ENCODE data around the gene OTUD4.

Gene OTUD4

DNA sequence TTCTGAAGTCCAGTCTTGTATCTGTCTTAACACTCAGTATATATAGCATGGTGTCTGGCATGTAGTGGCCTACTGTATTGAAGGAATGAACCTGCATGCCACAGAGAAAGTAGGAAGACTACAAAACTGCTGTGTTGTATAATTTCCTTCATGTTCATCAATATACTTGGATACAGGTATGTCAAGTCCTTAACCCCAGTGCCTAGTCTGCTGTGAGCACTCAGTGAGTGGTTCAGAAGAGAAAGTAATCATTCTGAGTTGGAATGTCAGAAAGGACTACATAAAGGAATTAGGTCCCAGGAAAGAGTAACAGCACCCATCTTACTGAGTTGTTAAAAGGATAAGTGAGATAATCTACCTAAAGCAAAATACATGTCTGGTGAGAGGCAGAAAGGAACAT lies 50.3 kb downstream of the OTUD4 start:
- no peak for DNase-seq (ENCODE audit: low read depth in 2 of 2)

DNA sequence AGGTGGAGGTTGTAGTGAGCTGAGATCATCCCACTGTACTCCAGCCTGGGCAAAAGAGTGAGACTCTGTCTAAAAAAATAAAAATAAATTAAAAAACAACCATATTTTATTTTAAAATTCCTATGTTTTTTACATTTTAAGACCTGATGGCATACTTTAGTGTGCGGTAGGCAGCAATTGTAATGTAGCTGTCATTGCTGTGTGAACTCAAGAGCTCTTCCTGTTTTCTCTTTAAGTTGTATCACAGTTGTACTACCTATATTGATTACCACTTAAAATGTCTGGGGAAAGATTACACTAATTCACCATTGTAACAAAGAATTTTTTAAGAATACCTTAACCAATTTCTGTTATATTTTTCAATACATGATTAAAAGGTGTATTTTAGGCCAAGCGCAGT lies 55.0 kb downstream of the OTUD4 start:
- no peak for DNase-seq (ENCODE audit: low read depth in 2 of 2)

DNA sequence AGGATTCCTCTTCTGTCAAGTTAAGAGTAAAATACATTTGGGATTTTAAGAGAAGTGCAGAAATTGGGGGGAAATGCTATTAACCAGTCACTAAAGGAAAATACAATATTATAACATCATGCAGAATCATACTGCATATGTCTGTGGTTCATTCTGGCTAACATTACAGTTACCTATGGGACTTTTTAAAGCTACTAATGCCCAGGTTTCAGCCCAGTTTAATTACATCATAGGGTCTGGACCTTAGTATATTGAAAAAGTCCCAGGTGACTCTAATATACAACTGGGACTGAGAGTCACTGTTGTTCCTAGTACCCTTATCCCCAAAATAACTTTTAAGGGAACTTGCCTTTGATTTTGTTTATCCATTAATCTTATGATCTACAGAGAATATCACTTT lies 72.3 kb downstream of the OTUD4 start:
- DNase-seq (ENCODE audit: low read depth in 2 of 2), result no peak

DNA sequence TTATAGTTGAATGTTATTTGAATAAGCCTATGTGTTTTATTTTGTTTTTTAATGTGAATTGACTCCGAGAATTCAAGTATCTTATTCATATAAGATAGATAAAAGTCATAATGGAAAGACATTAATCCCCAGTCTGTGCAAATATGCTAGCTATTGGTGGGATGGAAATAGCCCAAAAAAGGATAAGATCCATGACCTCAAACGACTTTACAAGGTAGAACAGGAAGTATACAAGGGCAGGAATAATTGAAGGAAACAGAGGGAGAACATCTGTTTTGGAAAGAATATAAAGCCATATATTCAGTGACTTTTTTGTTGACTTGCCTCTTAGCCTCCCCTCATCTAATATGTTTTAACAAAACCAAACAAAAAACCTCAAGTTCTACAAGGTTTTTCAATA lies 73.3 kb downstream of the OTUD4 start:
- DNase-seq (ENCODE audit: low read depth in 2 of 2), result no peak

DNA sequence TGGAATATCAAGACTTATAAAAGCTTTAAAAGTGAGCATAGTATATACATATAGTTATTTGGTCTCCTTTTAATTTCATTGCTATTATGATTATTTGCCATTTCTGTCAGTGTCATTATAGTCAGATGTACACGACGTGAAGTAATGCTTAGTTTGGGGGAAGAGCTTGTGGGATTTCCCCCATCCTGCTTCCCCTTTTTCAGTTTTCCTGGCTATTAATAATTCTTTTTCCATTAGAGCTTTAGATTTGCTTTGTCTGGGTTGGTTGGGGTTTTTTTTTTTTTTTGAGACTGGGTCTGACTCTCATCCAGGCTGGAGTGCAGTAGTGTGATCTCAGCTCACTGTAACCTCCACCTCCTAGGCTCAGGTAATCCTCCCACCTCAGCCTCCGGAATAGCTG lies 76.9 kb downstream of the OTUD4 start:
- no peak for DNase-seq (ENCODE audit: low read depth in 2 of 2)

DNA sequence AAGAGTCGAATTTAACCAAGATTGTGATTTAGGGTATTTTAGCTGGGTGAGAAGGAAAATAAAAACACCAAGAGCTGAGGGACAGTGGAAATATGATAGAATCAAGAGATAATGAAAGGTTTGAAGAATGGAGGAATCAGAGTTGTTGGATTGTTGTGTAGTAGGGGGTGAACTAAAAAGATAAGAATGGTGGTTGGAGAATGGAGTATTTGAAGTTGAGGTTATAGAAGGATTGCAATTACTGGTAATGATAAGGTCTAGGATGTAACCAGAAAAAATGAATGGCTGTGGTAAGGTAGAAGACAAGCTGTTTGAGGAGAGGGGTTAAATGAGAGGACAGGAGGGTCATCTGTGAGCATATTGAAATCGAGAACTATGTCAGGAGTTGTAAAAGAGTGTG lies 77.8 kb downstream of the OTUD4 start:
- DNase-seq (ENCODE audit: low read depth in 2 of 2), result no peak

DNA sequence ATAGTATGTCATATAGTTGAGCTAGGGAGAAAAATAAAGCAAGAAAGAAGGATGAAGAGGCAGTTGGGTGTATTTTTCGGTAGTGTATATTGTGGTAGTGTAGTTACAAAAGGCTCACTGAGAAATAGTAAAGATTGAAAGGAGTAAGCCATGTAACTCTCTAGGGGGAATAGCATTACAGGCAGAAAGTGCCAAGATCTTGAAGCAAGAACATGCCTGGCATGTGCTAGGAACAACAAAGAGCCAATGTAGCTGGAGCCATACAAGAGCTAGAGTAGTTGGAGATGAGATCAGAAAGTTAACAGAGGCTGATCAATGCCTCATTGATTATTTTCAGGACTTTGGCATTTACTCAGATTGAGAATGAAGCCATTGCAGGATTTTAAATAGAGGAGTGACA lies 79.3 kb downstream of the OTUD4 start:
- DNase-seq (ENCODE audit: low read depth in 2 of 2), result no peak

DNA sequence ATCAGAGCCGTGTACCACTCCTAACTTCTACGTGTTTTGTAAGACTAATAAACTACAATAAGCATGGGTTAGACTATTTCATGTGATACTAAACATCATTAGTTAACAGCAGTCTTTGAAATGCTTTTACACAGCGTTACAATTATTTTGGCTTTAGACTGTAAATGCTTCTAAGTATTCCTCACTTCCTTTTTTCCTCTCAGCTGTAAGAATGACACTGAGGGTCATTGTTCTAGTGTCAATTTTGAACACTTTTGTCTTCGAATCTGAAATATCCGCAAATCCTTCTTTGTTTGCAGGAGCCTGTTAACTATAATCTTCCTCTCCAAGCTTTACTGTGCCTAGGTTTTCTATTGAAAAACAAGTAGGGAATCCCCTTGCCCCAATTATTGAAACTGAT lies 80.7 kb downstream of the OTUD4 start:
- DNase-seq (ENCODE audit: low read depth in 2 of 2), result no peak

DNA sequence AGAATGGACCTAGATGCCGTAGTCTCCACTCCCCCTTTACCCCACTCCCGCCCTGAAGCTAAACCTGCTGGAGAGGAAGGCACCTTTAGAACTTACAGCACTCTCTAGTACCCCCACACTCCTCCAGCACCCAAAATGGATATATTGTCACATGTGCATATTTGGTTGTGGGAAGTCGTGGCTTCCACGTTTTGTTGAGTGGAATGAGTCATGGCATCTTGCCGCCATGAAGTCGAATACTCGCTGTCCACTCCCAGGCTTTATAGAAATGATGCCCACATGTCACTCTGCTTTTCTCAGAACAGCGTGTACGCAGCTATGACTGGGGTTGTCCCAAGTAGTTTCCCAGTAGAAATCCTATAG lies 81.7 kb downstream of the OTUD4 start:
- peak in 1 of 2 donors; percentile 25 for DNase-seq (ENCODE audit: low read depth in 2 of 2)

DNA sequence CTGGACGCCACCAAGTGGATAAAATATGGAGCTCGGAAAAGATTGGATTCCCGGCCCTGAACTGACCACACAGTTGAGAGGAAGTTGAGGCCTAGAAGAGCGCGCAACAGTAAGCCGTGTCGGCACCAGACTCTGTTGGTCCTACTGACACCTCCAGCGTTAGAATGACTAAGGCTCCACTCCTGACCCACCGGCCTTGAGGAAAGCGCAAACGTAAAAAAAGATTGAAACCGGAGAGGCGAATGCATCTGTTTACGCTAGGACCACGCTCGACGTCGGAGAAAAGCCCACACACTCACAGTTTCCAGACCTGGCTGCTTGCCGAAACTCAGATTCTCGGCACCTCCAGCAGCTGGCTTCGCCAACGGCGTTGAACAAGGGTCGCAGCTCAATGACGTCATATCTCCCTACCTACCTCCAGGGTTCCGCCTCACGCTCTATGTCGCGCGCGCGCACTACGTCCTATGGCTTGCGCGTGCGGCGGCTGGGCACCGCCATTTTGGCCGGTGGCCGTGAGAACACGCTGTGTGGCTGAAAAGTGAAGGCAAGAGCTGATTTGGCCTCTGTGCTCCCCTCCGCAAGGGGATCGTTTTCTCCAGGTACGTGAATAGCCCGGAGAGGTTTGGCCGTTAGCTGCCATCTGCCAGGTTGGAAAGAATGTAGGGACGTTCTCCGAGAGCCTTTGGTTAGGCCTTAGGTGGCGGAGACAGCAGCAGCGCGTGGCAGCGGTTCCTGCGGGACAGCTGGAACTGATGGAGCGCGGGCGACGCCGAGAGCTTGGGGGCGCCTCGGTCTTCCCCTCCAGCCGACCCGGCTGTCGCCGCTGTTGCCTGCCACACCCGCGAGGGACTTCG lies 82.3 kb downstream of the OTUD4 start, which contains the start of the genes ABCE1 and ANAPC10:
Gene ABCE1 (plus strand): TSS at position 491 of the 854 bp plus-strand sequence. CDS start 6,102 bp downstream, outside the sequence.
Gene ANAPC10 (minus strand): TSS at position 376 of the 854 bp plus-strand sequence. CDS start 2,097 bp downstream, outside the sequence.
- DNase-seq (ENCODE audit: low read depth in 2 of 2), result peak; percentile 94 to 97

DNA sequence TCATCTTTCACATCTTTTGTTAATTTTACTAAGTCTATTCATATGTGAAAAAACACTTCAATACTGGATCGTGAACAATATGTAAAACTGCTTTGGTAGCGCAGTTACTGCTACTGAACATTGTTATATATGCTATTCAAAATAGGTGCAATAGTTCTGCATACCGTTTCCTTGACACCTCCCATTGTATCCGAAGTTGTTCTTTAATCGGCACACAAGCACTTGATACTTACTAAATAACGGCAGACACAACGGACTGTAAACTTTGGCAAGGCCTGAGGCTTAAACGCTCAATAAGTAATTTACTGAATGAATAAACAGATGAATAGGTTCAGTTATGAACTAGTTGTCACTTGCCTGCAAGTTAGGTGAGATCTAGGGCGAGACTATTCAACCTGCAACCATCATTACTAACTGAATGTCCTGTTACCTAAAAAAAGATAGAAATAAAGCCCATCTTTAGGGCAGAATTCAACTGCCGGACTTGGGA lies 83.0 kb downstream of the OTUD4 start:
- DNase-seq (ENCODE audit: low read depth in 2 of 2), result no peak

DNA sequence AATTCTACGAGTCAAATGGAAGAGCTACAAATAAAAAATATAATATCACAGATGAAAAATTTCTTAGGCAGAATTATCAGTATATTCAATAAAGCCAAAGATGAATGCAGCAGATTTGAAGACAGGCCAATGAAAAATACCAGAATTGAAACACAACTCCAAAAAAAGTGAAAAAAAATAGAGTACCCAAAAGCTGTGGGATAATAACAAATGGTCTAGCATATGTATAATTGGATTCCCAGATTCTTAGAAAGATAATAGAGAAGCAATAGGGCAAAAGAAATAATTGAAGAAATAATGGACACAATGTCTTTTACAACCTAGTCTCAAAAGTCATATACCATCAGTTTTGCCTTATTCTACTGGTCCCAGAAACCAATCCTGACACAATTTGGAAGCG lies 86.8 kb downstream of the OTUD4 start:
- DNase-seq (ENCODE audit: low read depth in 2 of 2), result no peak

DNA sequence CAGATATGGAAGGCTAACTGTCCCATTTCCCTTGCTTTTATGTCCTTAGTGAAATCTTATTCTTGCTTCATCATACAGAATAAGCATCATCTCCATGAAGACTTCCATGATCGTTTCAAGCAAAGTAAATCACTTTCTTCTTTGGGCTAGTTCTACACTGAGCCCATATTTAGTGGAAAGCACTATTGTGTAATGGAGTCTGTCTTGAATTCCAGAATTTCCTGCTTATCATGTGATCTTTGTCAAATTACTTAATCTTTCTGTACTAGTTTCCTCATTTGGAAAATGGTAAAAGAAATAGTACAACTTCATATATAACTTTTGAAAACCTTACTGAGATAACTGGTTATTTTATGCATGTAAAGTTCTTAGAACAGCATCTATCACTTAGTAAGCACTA lies 90.0 kb downstream of the OTUD4 start:
- DNase-seq (ENCODE audit: low read depth in 2 of 2), result no peak

DNA sequence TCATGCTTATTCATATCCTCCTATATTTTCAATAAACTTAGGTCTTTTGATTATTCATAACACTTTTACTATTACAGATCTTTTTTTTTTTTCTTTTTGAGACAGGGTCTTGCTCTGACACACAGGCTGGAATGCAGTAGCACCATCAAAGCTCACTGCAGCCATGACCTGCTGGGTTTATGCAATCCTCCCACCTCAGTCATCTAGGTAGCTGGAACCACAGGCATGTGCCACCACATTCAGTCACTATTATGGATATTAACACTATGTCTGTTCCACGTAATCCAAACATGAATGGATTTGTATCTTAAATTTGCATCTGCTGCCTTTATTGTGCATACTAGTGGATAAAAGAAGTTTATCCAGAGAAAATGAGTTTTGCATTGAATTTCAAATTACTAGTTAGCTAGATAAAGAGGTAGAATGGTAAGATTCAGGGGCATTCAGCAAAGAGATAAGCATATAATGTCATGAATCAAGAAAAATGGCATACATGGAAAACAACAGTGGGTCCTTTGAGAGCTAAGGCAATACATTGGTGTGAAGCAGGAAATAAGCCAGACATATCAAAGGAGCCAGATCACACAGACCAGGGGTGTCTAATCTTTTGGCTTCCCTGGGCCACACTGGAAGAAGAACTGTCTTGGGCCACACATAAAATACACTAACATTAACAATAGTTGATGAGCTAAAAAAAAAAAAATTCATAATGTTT lies 96.3 kb downstream of the OTUD4 start:
- DNase-seq (ENCODE audit: low read depth in 2 of 2), result no peak
